GM12865 (cell line): ENCODE measurements around the gene SPACA6.
"Not testable (repeated sequence)": the region's sequence is repeated elsewhere in the genome, so short reads cannot be mapped to it uniquely, and the experiment has no call there.

Source experiments
- DNase-seq: peaks from one replicate; pipeline ENCODE4 v3.0.0; 2010; ENCODE audit warnings: low read depth
- H3K4me3 ChIP-seq: 2 replicates; pipeline ENCODE4 v1.5.1; 2011; ENCODE audit warnings: mild to moderate bottlenecking, low read depth, low read length, control low read depth
- TF ChIP-seq, protein P1 (sequence below): IDR thresholded peaks from 2 replicates; pipeline ENCODE4 v1.5.1; 2011; ENCODE audit warnings: low read length, control low read depth, low read depth, inconsistent platforms; ENCODE audit not compliant: insufficient read depth; ENCODE audit errors: missing control alignments

SPACA6 gene

DNA sequence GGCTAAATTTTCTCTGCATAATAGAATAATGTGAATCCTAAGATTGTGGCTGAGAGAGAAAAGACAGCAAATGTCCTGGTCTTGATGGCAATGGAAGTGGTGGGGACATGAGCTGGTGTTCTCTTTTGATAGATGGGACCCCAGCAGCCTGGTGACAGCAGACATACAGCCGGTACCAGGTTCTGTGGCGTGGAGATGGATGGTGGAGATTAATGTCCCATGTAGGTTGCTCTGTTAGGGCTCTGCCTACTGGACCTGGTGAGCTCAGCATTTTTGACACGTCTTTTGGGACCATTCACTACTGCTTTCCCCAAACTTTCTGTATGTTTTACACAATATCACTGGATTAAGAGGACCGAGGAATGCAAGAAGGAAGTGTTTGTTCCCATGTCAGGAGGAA is 38.3 kb upstream of the SPACA6 start:
- TF ChIP-seq, protein P1, sequence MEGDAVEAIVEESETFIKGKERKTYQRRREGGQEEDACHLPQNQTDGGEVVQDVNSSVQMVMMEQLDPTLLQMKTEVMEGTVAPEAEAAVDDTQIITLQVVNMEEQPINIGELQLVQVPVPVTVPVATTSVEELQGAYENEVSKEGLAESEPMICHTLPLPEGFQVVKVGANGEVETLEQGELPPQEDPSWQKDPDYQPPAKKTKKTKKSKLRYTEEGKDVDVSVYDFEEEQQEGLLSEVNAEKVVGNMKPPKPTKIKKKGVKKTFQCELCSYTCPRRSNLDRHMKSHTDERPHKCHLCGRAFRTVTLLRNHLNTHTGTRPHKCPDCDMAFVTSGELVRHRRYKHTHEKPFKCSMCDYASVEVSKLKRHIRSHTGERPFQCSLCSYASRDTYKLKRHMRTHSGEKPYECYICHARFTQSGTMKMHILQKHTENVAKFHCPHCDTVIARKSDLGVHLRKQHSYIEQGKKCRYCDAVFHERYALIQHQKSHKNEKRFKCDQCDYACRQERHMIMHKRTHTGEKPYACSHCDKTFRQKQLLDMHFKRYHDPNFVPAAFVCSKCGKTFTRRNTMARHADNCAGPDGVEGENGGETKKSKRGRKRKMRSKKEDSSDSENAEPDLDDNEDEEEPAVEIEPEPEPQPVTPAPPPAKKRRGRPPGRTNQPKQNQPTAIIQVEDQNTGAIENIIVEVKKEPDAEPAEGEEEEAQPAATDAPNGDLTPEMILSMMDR, result no peak

GRCh38 chr19:51660975-51661600 is 32.0 kb upstream of the SPACA6 start:
- TF ChIP-seq, protein P1, result peak; percentile 61
- H3K4me3 ChIP-seq, result no peak overlapping the region
- DNase-seq, result peak; percentile 80

More for the DNA sequence above, 38.3 kb upstream of the SPACA6 start:
- DNase-seq, result no peak
- H3K4me3 ChIP-seq, result no peak overlapping the region

- DNase-seq, result no peak
- H3K4me3 ChIP-seq, result no peak overlapping the region
- TF ChIP-seq, protein P1, result no peak
These were observed 29.5 kb upstream of the SPACA6 start for GRCh38 chr19:51663650-51664049.

DNA sequence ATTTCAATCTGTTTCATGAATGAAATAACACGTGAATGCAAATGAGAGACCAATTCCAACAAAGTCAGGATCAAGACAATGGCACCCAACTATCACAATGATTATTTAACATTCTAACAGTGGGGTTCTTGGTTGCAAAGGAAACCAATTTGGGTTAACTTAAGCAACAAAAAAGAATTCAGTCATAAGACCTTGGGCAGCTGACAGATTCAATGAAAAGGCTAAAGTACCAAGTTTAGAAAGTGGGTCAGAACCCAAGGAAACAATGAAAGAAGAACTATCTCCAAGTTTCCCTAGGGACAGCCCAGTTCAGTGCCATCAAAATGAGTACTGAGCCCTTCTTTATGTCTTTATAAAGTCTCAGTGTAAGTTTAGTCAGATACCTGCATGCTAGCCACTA is 29.0 kb upstream of the SPACA6 start:
- H3K4me3 ChIP-seq, result no peak overlapping the region
- DNase-seq, result no peak
- TF ChIP-seq, protein P1, result no peak

GRCh38 chr19:51664997-51665396 is 28.1 kb upstream of the SPACA6 start:
- no peak overlapping the region for H3K4me3 ChIP-seq
- no peak for DNase-seq
- TF ChIP-seq, protein P1, result no peak

DNA sequence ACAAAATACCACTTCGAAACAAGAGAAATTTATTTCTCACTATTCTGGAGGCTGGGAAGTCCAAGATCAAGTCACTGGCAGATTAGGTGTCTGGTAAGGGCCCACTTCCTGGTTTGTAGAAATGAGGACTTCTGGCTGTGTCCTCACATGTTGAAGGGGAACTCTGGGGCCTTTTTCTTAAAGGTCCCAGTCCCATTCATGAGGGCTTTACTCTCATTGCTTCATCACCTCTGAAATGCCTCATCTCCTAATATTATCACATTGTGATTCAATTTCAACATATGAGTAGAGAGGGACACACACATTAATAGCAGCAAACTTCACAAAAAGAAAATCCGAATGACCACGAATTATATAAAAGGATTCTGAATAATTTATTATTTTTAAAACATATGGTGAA is 24.9 kb upstream of the SPACA6 start:
- no peak overlapping the region for H3K4me3 ChIP-seq
- DNase-seq, result no peak
- TF ChIP-seq, protein P1, result no peak

DNA sequence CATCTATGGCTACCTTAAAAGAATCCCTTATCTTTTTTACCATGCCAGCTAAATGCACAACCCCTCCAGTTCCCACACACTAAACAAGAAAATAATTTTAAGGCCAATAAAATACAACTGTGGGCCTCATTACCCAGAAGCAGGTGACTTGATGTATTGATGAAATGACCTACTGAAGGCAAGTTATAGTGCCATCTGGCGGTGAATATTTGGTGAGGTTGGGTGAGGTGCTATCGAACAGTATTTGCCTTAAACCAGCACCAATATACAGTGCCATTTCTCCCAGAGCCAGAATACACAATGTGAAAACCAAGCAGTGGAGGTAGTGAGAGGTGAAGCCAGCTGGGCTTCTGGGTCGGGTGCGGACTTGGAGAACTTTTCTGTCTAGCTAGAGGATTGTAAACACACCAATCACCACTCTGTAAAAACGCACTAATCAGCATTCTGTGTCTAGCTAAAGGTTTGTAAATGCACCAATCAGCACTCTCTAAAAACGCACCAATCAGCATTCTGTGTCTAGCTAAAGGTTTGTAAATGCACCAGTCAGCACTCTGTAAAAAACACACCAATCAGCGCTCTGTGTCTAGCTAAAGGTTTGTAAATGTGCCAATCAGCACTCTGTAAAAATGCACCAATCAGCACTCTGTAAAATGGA is 17.1 kb upstream of the SPACA6 start:
- DNase-seq, result peak; percentile 31
- not testable (repeated sequence) for H3K4me3 ChIP-seq
